Erythroblast (primary cell): ENCODE measurements around the gene SOCS6.

ENCODE experiments used
- GATA1 ChIP-seq: IDR thresholded peaks from 2 replicates; pipeline ENCODE4 v1.6.1; 2011; ENCODE audit warnings: low read depth, mild to moderate bottlenecking, control low read depth, low read length, moderate library complexity
- POLR2A ChIP-seq: IDR thresholded peaks from 2 replicates; pipeline ENCODE4 v1.6.1; 2011; ENCODE audit warnings: mild to moderate bottlenecking, low read length

DNA sequence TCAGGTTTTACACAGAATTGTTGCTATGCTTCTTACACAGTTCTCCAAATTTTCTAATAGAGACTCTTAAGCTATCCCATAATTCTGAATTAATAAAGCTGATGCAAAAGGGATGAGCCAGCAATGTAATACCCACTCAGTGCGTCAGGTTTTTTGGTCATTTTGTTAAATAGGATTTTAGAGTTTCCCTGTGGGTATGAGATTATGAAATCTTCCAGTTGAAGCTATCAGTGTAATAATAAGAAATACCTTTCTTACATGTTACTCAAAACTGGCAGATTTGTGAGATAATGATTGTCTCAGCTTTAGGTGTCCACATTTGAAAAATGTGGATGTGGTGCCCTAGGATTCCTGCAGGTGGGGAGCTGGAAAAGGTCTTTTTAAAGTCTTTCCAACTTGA, 44.5 kb downstream of the SOCS6 start:
- no peak for TF ChIP-seq POLR2A
- no peak for TF ChIP-seq GATA1
